Measurements from ENCODE around the gene TP53TG3. TPM values are rescaled to one million over a fixed set of nuclear protein-coding genes. Genes with fewer than 3 reads are reported as not detected.
"Not testable (repeated sequence)": the region's sequence is repeated elsewhere in the genome, so short reads cannot be mapped to it uniquely, and the experiment has no call there.

TP53TG3 gene
- not detected in 3 replicates for total RNA-seq (2021)
- Bru-seq, nascent RNA: not detected
- long read RNA-seq, experiment 1: 0 reads
- long read RNA-seq, experiment 2: 0 reads
- long read RNA-seq, experiment 3: 0 reads

GRCh38 chr16:32676065-32676464, at the start of gene TP53TG3:
TSS of gene TP53TG3 (minus strand) at chr16:32676165. CDS start at chr16:32676097, 68 bp downstream.
- CTCF ChIA-PET; H3K36me3 Mint-ChIP-seq; POLR2A ChIA-PET; H3K9me3 Mint-ChIP-seq; H3K4me1 Mint-ChIP-seq; H3K4me3 Mint-ChIP-seq; H3K27me3 Mint-ChIP-seq (ENCODE audit: low read depth); DNase-seq (ENCODE audit: low spot score); ATAC-seq; H3K27ac Mint-ChIP-seq: not testable (repeated sequence)

- H3K4me1 Mint-ChIP-seq; H3K9me3 Mint-ChIP-seq; H3K27me3 Mint-ChIP-seq (ENCODE audit: low read depth); CTCF ChIA-PET; POLR2A ChIA-PET; ATAC-seq; H3K36me3 Mint-ChIP-seq; H3K4me3 Mint-ChIP-seq; H3K27ac Mint-ChIP-seq; DNase-seq (ENCODE audit: low spot score): not testable (repeated sequence)
Measured at GRCh38 chr16:32650876-32651275, 25.1 kb downstream of the TP53TG3 start.

- ATAC-seq; CTCF ChIA-PET; H3K4me1 Mint-ChIP-seq; H3K27ac Mint-ChIP-seq; H3K4me3 Mint-ChIP-seq; POLR2A ChIA-PET; DNase-seq (ENCODE audit: low spot score): not testable (repeated sequence)
- Mint-ChIP-seq H3K36me3 (peaks cover 17% of the 10 kb centered on the region), H3K9me3 (peaks cover 18% of the 10 kb centered on the region), H3K27me3 (ENCODE audit: low read depth) (peaks cover 14% of the 10 kb centered on the region)
Measured at GRCh38 chr16:32647562-32647961, 28.4 kb downstream of the TP53TG3 start.

- H3K27ac Mint-ChIP-seq; DNase-seq (ENCODE audit: low spot score); CTCF ChIA-PET; H3K4me1 Mint-ChIP-seq; POLR2A ChIA-PET; ATAC-seq; H3K4me3 Mint-ChIP-seq: not testable (repeated sequence)
- Mint-ChIP-seq H3K9me3 (peaks cover 18% of the 10 kb centered on the region), H3K36me3 (peaks cover 17% of the 10 kb centered on the region), H3K27me3 (ENCODE audit: low read depth) (peaks cover 14% of the 10 kb centered on the region)
Measured at GRCh38 chr16:32646780-32647179, 29.2 kb downstream of the TP53TG3 start.

- POLR2A ChIA-PET; DNase-seq (ENCODE audit: low spot score); ATAC-seq; H3K4me3 Mint-ChIP-seq; H3K4me1 Mint-ChIP-seq; H3K27ac Mint-ChIP-seq; CTCF ChIA-PET: not testable (repeated sequence)
- peaks cover 17% of the 10 kb centered on the region for H3K36me3 Mint-ChIP-seq
- H3K27me3 Mint-ChIP-seq (ENCODE audit: low read depth): peaks cover 14% of the 10 kb centered on the region
- peaks cover 18% of the 10 kb centered on the region for H3K9me3 Mint-ChIP-seq
Measured at GRCh38 chr16:32646177-32646576, 29.8 kb downstream of the TP53TG3 start.

GRCh38 chr16:32645278-32645908, 30.6 kb downstream of the TP53TG3 start:
- H3K27me3 Mint-ChIP-seq (ENCODE audit: low read depth): peaks cover 14% of the 10 kb centered on the region
- H3K27ac Mint-ChIP-seq; H3K4me1 Mint-ChIP-seq; CTCF ChIA-PET; ATAC-seq; POLR2A ChIA-PET; DNase-seq (ENCODE audit: low spot score); H3K4me3 Mint-ChIP-seq: not testable (repeated sequence)
- peaks cover 18% of the 10 kb centered on the region for H3K9me3 Mint-ChIP-seq
- H3K36me3 Mint-ChIP-seq: peaks cover 17% of the 10 kb centered on the region

GRCh38 chr16:32644715-32645114, 31.2 kb downstream of the TP53TG3 start:
- Mint-ChIP-seq H3K9me3 (peaks cover 18% of the 10 kb centered on the region), H3K27me3 (ENCODE audit: low read depth) (peaks cover 14% of the 10 kb centered on the region), H3K36me3 (peaks cover 17% of the 10 kb centered on the region)
- POLR2A ChIA-PET; DNase-seq (ENCODE audit: low spot score); H3K4me1 Mint-ChIP-seq; CTCF ChIA-PET; H3K4me3 Mint-ChIP-seq; ATAC-seq; H3K27ac Mint-ChIP-seq: not testable (repeated sequence)

GRCh38 chr16:32637614-32638013, 38.4 kb downstream of the TP53TG3 start:
- H3K27me3 Mint-ChIP-seq (ENCODE audit: low read depth); H3K9me3 Mint-ChIP-seq: not testable (repeated sequence)

GRCh38 chr16:32632096-32632495, 43.9 kb downstream of the TP53TG3 start:
- CTCF ChIA-PET; POLR2A ChIA-PET; H3K9me3 Mint-ChIP-seq; H3K27ac Mint-ChIP-seq; H3K27me3 Mint-ChIP-seq (ENCODE audit: low read depth); H3K4me3 Mint-ChIP-seq; ATAC-seq; H3K36me3 Mint-ChIP-seq; DNase-seq (ENCODE audit: low spot score); H3K4me1 Mint-ChIP-seq: not testable (repeated sequence)

More at GRCh38 chr16:32637614-32638013, 38.4 kb downstream of the TP53TG3 start:
- DNase-seq (ENCODE audit: low spot score); ATAC-seq; POLR2A ChIA-PET; H3K4me1 Mint-ChIP-seq; CTCF ChIA-PET; H3K27ac Mint-ChIP-seq; H3K36me3 Mint-ChIP-seq; H3K4me3 Mint-ChIP-seq: not testable (repeated sequence)
